ENCODE data around the gene SLC35G2. TPM values are rescaled to one million over a fixed set of nuclear protein-coding genes. Genes with fewer than 3 reads are reported as not detected.

SLC35G2 gene
- total and polyA plus RNA-seq, 2 donors (not counting 3 experiments of a cell fraction or from before 2014, with no cell fraction given) = 19.4 to 23.9 TPM

- H3K79me2 ChIP-seq (ENCODE audit: control insufficient read depth, insufficient read depth, low read length) = peaks cover 96% of the 10 kb centered on the region
- no peaks in the 10 kb centered on the region for H3K9me1 ChIP-seq (replicated peaks; ENCODE audit: control insufficient read depth, extremely low read depth, insufficient read depth, low read length)
- H3K9ac ChIP-seq (replicated peaks; ENCODE audit: extremely low read depth, insufficient read depth, low read length) = no peak overlapping the region
- DNase-seq (ENCODE audit: low read depth, low spot score) (no peak), FAIRE-seq (no peak)
- H2AFZ ChIP-seq (ENCODE audit: low read depth, low read length) = no peak overlapping the region
- H4K20me1 ChIP-seq (replicated peaks; ENCODE audit: control insufficient read depth, extremely low read depth, insufficient read depth, low read length) = no peaks in the 10 kb centered on the region
- H3K4me2 ChIP-seq (ENCODE audit: insufficient read depth, low read length) = no peak overlapping the region
- no peak overlapping the region for H3K4me3 ChIP-seq (replicated peaks in 1 of 3; ENCODE audit: insufficient read depth in 1 of 3, low read depth in 1 of 3, low read length in 3 of 3)
- H3K27me3 ChIP-seq (ENCODE audit: control insufficient read depth in 2 of 2, insufficient read depth in 2 of 2, low read length in 2 of 2) = no peaks in the 10 kb centered on the region
- no peaks in the 10 kb centered on the region for H3K9me3 ChIP-seq (replicated peaks; ENCODE audit: control insufficient read depth, insufficient read depth, low read length)
- TF ChIP-seq CTCF (IDR thresholded peaks at IDR 0.05; ENCODE audit: extremely low read depth in 1 of 2, insufficient read depth in 1 of 2, low read depth in 1 of 2, low read length in 2 of 2) = no peak
- TF ChIP-seq MYC (IDR thresholded peaks at IDR 0.05; ENCODE audit: low read depth, low read length) = no peak
- TF ChIP-seq EZH2 (IDR thresholded peaks at IDR 0.05; ENCODE audit: borderline replicate concordance, low read depth, low read length, severe bottlenecking) = no peak
- TF ChIP-seq POLR2A (IDR thresholded peaks at IDR 0.05; ENCODE audit: low read depth, low read length) = no peak
- TF ChIP-seq GATA2 (IDR thresholded peaks at IDR 0.05; ENCODE audit: insufficient read depth, insufficient read length, low read depth, low read length) = no peak
- no peak for TF ChIP-seq MAX (IDR thresholded peaks at IDR 0.05; ENCODE audit: insufficient read depth, insufficient read length)
- no peak for TF ChIP-seq JUN (IDR thresholded peaks at IDR 0.05; ENCODE audit: borderline replicate concordance, insufficient read depth, insufficient read length, low read depth)
- TF ChIP-seq POLR2AphosphoS5 (IDR thresholded peaks at IDR 0.05; ENCODE audit: insufficient read depth, low read depth, low read length) = no peak
- no peak for TF ChIP-seq FOS (IDR thresholded peaks at IDR 0.05; ENCODE audit: borderline replicate concordance, insufficient read depth, low read length)
- H3K36me3 ChIP-seq (ENCODE audit: control insufficient read depth in 2 of 2, extremely low read depth in 1 of 2, insufficient read depth in 2 of 2, low read length in 2 of 2) = no peaks in the 10 kb centered on the region
- H3K27ac ChIP-seq (ENCODE audit: insufficient read depth, low read depth, low read length) = no peak overlapping the region
- peaks cover 35% of the 10 kb centered on the region for H3K4me1 ChIP-seq (ENCODE audit: control insufficient read depth, extremely low read depth, insufficient read depth, low read length)
- CTCF ChIA-PET = no interaction called here
- intact Hi-C loops (cut with micrococcal nuclease) (no loop called here), dilution Hi-C loops (cut with MboI; ENCODE audit: extremely low pct_ligation_motif_present, low sequenced_read_pairs) (no loop called here)
- no TSS peak for BruUV-seq (replicated peaks)
- POLR2A ChIA-PET = no interaction called here
Measured at GRCh38 chr3:136903899-136904298, 85.0 kb downstream of the SLC35G2 start.

Data from endothelial cell of umbilical vein (primary cell).